Stimulated activated CD4-positive, alpha-beta T cell treated with anti-CD3 and anti-CD28 coated beads, Interleukin-1b, Interleukin-23, amount 100 ng/mL, for 1 hour (primary cell): ENCODE data around the gene BICC1.

ENCODE experiments used
- DNase-seq, 2 donors: peaks; one replicate each; pipeline ENCODE4 v3.0.0-alpha.2; 2020; ENCODE audit warnings: low read depth in 2 of 2

BICC1 gene

GRCh38 chr10:58608351-58608750 is 95.7 kb downstream of the BICC1 start:
- no peak for DNase-seq

- no peak for DNase-seq
Observed at GRCh38 chr10:58608826-58609531, 96.3 kb downstream of the BICC1 start.

- DNase-seq = no peak
Observed at GRCh38 chr10:58609532-58610150, 97.0 kb downstream of the BICC1 start.

GRCh38 chr10:58615237-58615935 is 102.7 kb downstream of the BICC1 start:
- no peak for DNase-seq

- DNase-seq = no peak
Observed at GRCh38 chr10:58618158-58618676, 105.5 kb downstream of the BICC1 start.

- no peak for DNase-seq
Observed at GRCh38 chr10:58621379-58622077, 108.9 kb downstream of the BICC1 start.

GRCh38 chr10:58622246-58622645 is 109.6 kb downstream of the BICC1 start:
- DNase-seq = no peak

- DNase-seq = no peak
Observed at GRCh38 chr10:58625070-58625469, 112.4 kb downstream of the BICC1 start.

- no peak for DNase-seq
Observed at GRCh38 chr10:58627392-58627791, 114.7 kb downstream of the BICC1 start.

GRCh38 chr10:58631715-58632114 is 119.0 kb downstream of the BICC1 start:
- no peak for DNase-seq

GRCh38 chr10:58632216-58632615 is 119.5 kb downstream of the BICC1 start:
- DNase-seq = no peak

- no peak for DNase-seq
Observed at GRCh38 chr10:58637352-58637751, 124.7 kb downstream of the BICC1 start.

GRCh38 chr10:58638388-58638787 is 125.7 kb downstream of the BICC1 start:
- DNase-seq = no peak

- DNase-seq = no peak
Observed at GRCh38 chr10:58641095-58641531, 128.4 kb downstream of the BICC1 start.

- no peak for DNase-seq
Observed at GRCh38 chr10:58641708-58642107, 129.0 kb downstream of the BICC1 start.

GRCh38 chr10:58642283-58642682 is 129.6 kb downstream of the BICC1 start:
- no peak for DNase-seq

- DNase-seq = no peak
Observed at GRCh38 chr10:58642916-58643428, 130.3 kb downstream of the BICC1 start.

GRCh38 chr10:58644311-58644710 is 131.6 kb downstream of the BICC1 start:
- no peak for DNase-seq

- DNase-seq = no peak
Observed at GRCh38 chr10:58645416-58646146, 132.9 kb downstream of the BICC1 start.

GRCh38 chr10:58647376-58648112 is 134.9 kb downstream of the BICC1 start:
- DNase-seq = no peak
